Measurements from ENCODE around the gene IFNGR2.

IFNGR2 gene

GRCh38 chr21:33470701-33471100 is 67.5 kb downstream of the IFNGR2 start:
- peaks cover 5% of the 10 kb centered on the region for H3K36me3 ChIP-seq
- no peaks in the 10 kb centered on the region for H3K27me3 ChIP-seq
- TF ChIP-seq, protein P1, sequence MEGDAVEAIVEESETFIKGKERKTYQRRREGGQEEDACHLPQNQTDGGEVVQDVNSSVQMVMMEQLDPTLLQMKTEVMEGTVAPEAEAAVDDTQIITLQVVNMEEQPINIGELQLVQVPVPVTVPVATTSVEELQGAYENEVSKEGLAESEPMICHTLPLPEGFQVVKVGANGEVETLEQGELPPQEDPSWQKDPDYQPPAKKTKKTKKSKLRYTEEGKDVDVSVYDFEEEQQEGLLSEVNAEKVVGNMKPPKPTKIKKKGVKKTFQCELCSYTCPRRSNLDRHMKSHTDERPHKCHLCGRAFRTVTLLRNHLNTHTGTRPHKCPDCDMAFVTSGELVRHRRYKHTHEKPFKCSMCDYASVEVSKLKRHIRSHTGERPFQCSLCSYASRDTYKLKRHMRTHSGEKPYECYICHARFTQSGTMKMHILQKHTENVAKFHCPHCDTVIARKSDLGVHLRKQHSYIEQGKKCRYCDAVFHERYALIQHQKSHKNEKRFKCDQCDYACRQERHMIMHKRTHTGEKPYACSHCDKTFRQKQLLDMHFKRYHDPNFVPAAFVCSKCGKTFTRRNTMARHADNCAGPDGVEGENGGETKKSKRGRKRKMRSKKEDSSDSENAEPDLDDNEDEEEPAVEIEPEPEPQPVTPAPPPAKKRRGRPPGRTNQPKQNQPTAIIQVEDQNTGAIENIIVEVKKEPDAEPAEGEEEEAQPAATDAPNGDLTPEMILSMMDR (IDR thresholded peaks at IDR 0.05): no peak
- no peaks in the 10 kb centered on the region for H3K9me3 ChIP-seq
- H3K4me1 ChIP-seq (ENCODE audit: control insufficient read depth in 1 of 2, insufficient read depth in 1 of 2, low read depth in 1 of 2, low read length in 1 of 2): no peaks in the 10 kb centered on the region
- no peak overlapping the region for H3K4me3 ChIP-seq (ENCODE audit: low read depth in 1 of 2, low read length in 1 of 2)
- H3K27ac ChIP-seq: no peak overlapping the region

- Histone ChIP-seq H3K36me3 (no peaks in the 10 kb centered on the region), H3K4me1 (ENCODE audit: control insufficient read depth in 1 of 2, insufficient read depth in 1 of 2, low read depth in 1 of 2, low read length in 1 of 2) (peaks cover 3 to 4% of the 10 kb centered on the region in 2 experiments), H3K4me3 (ENCODE audit: low read depth in 1 of 2, low read length in 1 of 2) (no peak overlapping the region), H3K27ac (no peak overlapping the region), H3K9me3 (no peaks in the 10 kb centered on the region), H3K27me3 (no peaks in the 10 kb centered on the region)
- TF ChIP-seq, protein P1 (IDR thresholded peaks at IDR 0.05): no peak
Measured at GRCh38 chr21:33473344-33473743, 70.1 kb downstream of the IFNGR2 start.

DNA sequence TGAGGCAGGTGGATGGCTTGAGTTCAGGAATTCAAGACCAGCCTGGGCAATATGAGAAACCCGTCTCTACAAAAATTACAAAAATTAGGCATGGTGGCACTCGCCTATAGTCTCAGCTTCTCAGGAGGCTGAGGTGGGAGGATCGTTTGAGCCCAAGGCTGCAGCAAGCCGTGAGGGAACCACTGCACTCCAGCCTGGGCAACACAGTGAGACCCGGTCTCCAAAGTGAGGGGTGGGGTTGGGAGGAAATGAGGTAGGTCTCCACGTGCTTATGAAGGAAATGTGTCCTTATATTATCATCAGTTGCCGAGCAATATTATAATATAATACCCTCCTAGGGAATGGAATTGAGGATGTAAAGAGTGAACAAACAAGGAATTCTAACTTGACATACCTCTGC is 73.9 kb downstream of the IFNGR2 start:
- Histone ChIP-seq H3K27me3 (no peaks in the 10 kb centered on the region), H3K9me3 (no peaks in the 10 kb centered on the region), H3K36me3 (no peaks in the 10 kb centered on the region), H3K4me1 (ENCODE audit: control insufficient read depth in 1 of 2, insufficient read depth in 1 of 2, low read depth in 1 of 2, low read length in 1 of 2) (peaks cover 17 to 20% of the 10 kb centered on the region in 2 experiments), H3K4me3 (ENCODE audit: low read depth in 1 of 2, low read length in 1 of 2) (no peak overlapping the region), H3K27ac (no peak overlapping the region)
- TF ChIP-seq, protein P1 (IDR thresholded peaks at IDR 0.05): no peak

GRCh38 chr21:33478182-33478581 is 75.0 kb downstream of the IFNGR2 start:
- Histone ChIP-seq H3K4me1 (ENCODE audit: control insufficient read depth in 1 of 2, insufficient read depth in 1 of 2, low read depth in 1 of 2, low read length in 1 of 2) (peaks cover 19 to 21% of the 10 kb centered on the region in 2 experiments), H3K4me3 (ENCODE audit: low read depth in 1 of 2, low read length in 1 of 2) (peak overlapping the region; percentile 69 to 97), H3K9me3 (no peaks in the 10 kb centered on the region), H3K36me3 (no peaks in the 10 kb centered on the region), H3K27me3 (no peaks in the 10 kb centered on the region), H3K27ac (peak overlapping the region; percentile 94)
- TF ChIP-seq, protein P1 (IDR thresholded peaks at IDR 0.05): no peak

- Histone ChIP-seq H3K27me3 (no peaks in the 10 kb centered on the region), H3K36me3 (no peaks in the 10 kb centered on the region), H3K27ac (peak overlapping the region; percentile 94), H3K9me3 (no peaks in the 10 kb centered on the region), H3K4me1 (ENCODE audit: control insufficient read depth in 1 of 2, insufficient read depth in 1 of 2, low read depth in 1 of 2, low read length in 1 of 2) (peaks cover 28 to 30% of the 10 kb centered on the region in 2 experiments), H3K4me3 (ENCODE audit: low read depth in 1 of 2, low read length in 1 of 2) (peak overlapping the region; percentile 69 to 97)
- TF ChIP-seq, protein P1 (IDR thresholded peaks at IDR 0.05): peak; percentile 29
Measured at GRCh38 chr21:33478935-33479678, 75.9 kb downstream of the IFNGR2 start.

Data from neutrophil (primary cell).